Activated CD8-positive, alpha-beta memory T cell treated with anti-CD3 and anti-CD28 coated beads for 36 hours (primary cell): ENCODE data around the gene COX6B2. TPM values are rescaled to one million over a fixed set of nuclear protein-coding genes. Genes with fewer than 3 reads are reported as not detected.
"Not testable (repeated sequence)": the region's sequence is repeated elsewhere in the genome, so short reads cannot be mapped to it uniquely, and the experiment has no call there.

ENCODE experiments used
- CTCF ChIA-PET: fragments of 350-600 bp; sonication (Branson Sonifier 250); formaldehyde crosslinking; loops from one replicate; lab custom pipeline; 2021; ENCODE audit warnings: antibody characterized with exemption; lab: Charles Lee
- POLR2A ChIA-PET: fragments of 350-600 bp; sonication (Branson Sonifier 250); formaldehyde crosslinking; loops from one replicate; lab custom pipeline; 2021; ENCODE audit warnings: antibody characterized with exemption; lab: Charles Lee
- total RNA-seq, 2 experiments: library from RNA; stranded (reverse); gene quantifications; one replicate each; pipeline ENCODE4 v1.2.3, GENCODE V29; 2021

COX6B2 gene
- total RNA-seq, 2 experiments from 2014 or later = not detected

- POLR2A ChIA-PET = not testable (repeated sequence)
Observed at GRCh38 chr19:55328774-55329318, 25.7 kb downstream of the COX6B2 start.

GRCh38 chr19:55325172-55325571, 29.3 kb downstream of the COX6B2 start, which contains the start of gene TMEM150B:
TMEM150B (minus strand) TSS chr19:55325341; CDS start chr19:55321036, 4,305 bp downstream.
- ChIA-PET CTCF (no interaction called here), POLR2A (no interaction called here)

More at GRCh38 chr19:55328774-55329318, 25.7 kb downstream of the COX6B2 start:
- CTCF ChIA-PET = not testable (repeated sequence)

GRCh38 chr19:55324662-55325061, 29.9 kb downstream of the COX6B2 start:
- ChIA-PET CTCF (interaction anchor here (0.9 kb wide), 1 partner anchor 14 kb away, joined by 3 read pairs; no protein-coding TSS in a partner anchor), POLR2A (no interaction called here)

GRCh38 chr19:55322204-55322885, 32.2 kb downstream of the COX6B2 start:
- ChIA-PET POLR2A (no interaction called here), CTCF (interaction anchor here (0.8 to 1.1 kb wide), 2 partner anchors 96 to 1121 kb away, joined by 3 read pairs; no protein-coding TSS in a partner anchor)

- POLR2A ChIA-PET = no interaction called here
- CTCF ChIA-PET = no interaction called here
Observed at GRCh38 chr19:55321466-55322137, 32.9 kb downstream of the COX6B2 start.

GRCh38 chr19:55320844-55321419, 33.6 kb downstream of the COX6B2 start:
- CTCF ChIA-PET = no interaction called here
- POLR2A ChIA-PET = no interaction called here

GRCh38 chr19:55319785-55320184, 34.7 kb downstream of the COX6B2 start:
- CTCF ChIA-PET = no interaction called here
- POLR2A ChIA-PET = no interaction called here

GRCh38 chr19:55316646-55317045, 37.9 kb downstream of the COX6B2 start:
- POLR2A ChIA-PET = no interaction called here
- CTCF ChIA-PET = interaction anchor here (1.9 kb wide), 1 partner anchor 15 kb away, joined by 7 read pairs; no protein-coding TSS in a partner anchor

GRCh38 chr19:55315956-55316525, 38.5 kb downstream of the COX6B2 start:
- ChIA-PET CTCF (interaction anchor here (1.9 kb wide), 1 partner anchor 14 kb away, joined by 7 read pairs; no protein-coding TSS in a partner anchor), POLR2A (no interaction called here)

- ChIA-PET CTCF (no interaction called here), POLR2A (no interaction called here)
Observed at GRCh38 chr19:55314396-55314795, 40.1 kb downstream of the COX6B2 start.

GRCh38 chr19:55312621-55313512, 41.7 kb downstream of the COX6B2 start:
- ChIA-PET CTCF (interaction anchor here (1.3 to 2.1 kb wide), 2 partner anchors 11 to 13 kb away, joined by 3 to 7 read pairs; no protein-coding TSS in a partner anchor), POLR2A (no interaction called here)

GRCh38 chr19:55311797-55312196, 42.7 kb downstream of the COX6B2 start:
- POLR2A ChIA-PET = no interaction called here
- CTCF ChIA-PET = interaction anchor here (0.8 kb wide), 1 partner anchor 21 kb away, joined by 3 read pairs; no protein-coding TSS in a partner anchor

- CTCF ChIA-PET = interaction anchor here (0.8 kb wide), 1 partner anchor 21 kb away, joined by 3 read pairs; no protein-coding TSS in a partner anchor
- POLR2A ChIA-PET = no interaction called here
Observed at GRCh38 chr19:55311397-55311796, 43.1 kb downstream of the COX6B2 start.

GRCh38 chr19:55310498-55310897, 44.0 kb downstream of the COX6B2 start:
- POLR2A ChIA-PET = no interaction called here
- CTCF ChIA-PET = interaction anchor here (0.9 to 1.4 kb wide), 2 partner anchors 9 to 14 kb away, joined by 3 read pairs; no protein-coding TSS in a partner anchor

GRCh38 chr19:55309448-55309847, 45.1 kb downstream of the COX6B2 start:
- POLR2A ChIA-PET = no interaction called here
- CTCF ChIA-PET = interaction anchor here (1.4 kb wide), 1 partner anchor 8 kb away, joined by 3 read pairs; no protein-coding TSS in a partner anchor

- POLR2A ChIA-PET = no interaction called here
- CTCF ChIA-PET = no interaction called here
Observed at GRCh38 chr19:55308281-55308680, 46.2 kb downstream of the COX6B2 start.

- CTCF ChIA-PET = no interaction called here
- POLR2A ChIA-PET = no interaction called here
Observed at GRCh38 chr19:55306712-55307111, 47.8 kb downstream of the COX6B2 start.

GRCh38 chr19:55305983-55306562, 48.4 kb downstream of the COX6B2 start:
- ChIA-PET POLR2A (no interaction called here), CTCF (no interaction called here)
